HG03025 (cell line): ENCODE measurements around the gene SLC5A8.
"Not testable (repeated sequence)": the region's sequence is repeated elsewhere in the genome, so short reads cannot be mapped to it uniquely, and the experiment has no call there.

ENCODE experiments used
- ATAC-seq: cut with Tn5 transposase; IDR thresholded peaks from one replicate; pipeline ENCODE4 v1.9.1; 2021; ENCODE audit warnings: mild to moderate bottlenecking, moderate library complexity; ENCODE audit not compliant: unreplicated experiment, low FRiP score

SLC5A8 gene

GRCh38 chr12:101173197-101173749, 36.8 kb downstream of the SLC5A8 start:
- no peak for ATAC-seq

DNA sequence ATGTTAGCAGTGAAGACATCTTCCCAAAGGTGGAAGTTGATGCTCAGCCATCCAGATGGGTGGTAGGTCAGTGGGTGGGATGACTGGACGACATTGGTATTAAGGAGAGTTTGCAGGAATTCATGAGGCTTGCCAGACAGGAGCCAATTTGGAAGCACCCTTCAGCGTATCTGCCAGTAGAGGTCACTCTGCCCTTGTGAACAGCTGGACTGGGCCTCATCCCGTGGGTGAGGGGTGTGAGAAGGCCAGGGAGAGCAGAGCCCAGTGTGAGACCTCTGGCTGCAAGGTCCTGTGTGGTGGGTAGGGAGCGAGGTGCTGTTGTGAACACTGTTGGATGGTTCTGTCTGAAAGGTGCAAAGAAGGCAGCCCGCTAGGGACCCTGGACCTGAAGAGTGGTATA, 37.7 kb downstream of the SLC5A8 start:
- ATAC-seq: no peak

- ATAC-seq: no peak
Observed at GRCh38 chr12:101168001-101168400, 42.0 kb downstream of the SLC5A8 start.

GRCh38 chr12:101166866-101167265, 43.2 kb downstream of the SLC5A8 start:
- ATAC-seq: no peak

GRCh38 chr12:101165319-101165718, 44.7 kb downstream of the SLC5A8 start:
- no peak for ATAC-seq

GRCh38 chr12:101145777-101146431, 64.1 kb downstream of the SLC5A8 start:
- not testable (repeated sequence) for ATAC-seq

- ATAC-seq: no peak
Observed at GRCh38 chr12:101127521-101128219, 82.4 kb downstream of the SLC5A8 start.

- no peak for ATAC-seq
Observed at GRCh38 chr12:101117842-101118241, 92.2 kb downstream of the SLC5A8 start.

- no peak for ATAC-seq
Observed at GRCh38 chr12:101116911-101117310, 93.1 kb downstream of the SLC5A8 start.

GRCh38 chr12:101115326-101115725, 94.7 kb downstream of the SLC5A8 start:
- ATAC-seq: no peak

- no peak for ATAC-seq
Observed at GRCh38 chr12:101111441-101111840, 98.6 kb downstream of the SLC5A8 start.

GRCh38 chr12:101110866-101111265, 99.2 kb downstream of the SLC5A8 start:
- no peak for ATAC-seq

DNA sequence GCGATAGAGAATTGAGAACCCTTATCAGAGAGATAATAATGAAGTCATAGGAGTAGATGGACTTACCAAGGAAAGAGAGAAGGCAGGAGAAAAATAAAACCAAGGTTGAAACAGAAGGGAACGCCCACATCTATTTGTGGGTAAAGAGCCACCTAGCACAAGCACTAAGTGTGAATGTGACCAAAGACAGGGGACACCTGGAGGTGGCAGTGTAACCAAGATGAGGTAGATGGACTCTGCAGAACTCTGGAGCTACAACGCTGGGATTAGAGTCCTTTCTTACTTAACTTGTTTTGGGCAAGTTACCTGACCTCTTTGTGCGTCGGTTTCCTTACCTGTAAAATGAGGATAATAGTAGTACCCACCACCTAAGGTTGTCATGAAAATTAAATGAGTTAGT, 101.9 kb downstream of the SLC5A8 start:
- no peak for ATAC-seq

DNA sequence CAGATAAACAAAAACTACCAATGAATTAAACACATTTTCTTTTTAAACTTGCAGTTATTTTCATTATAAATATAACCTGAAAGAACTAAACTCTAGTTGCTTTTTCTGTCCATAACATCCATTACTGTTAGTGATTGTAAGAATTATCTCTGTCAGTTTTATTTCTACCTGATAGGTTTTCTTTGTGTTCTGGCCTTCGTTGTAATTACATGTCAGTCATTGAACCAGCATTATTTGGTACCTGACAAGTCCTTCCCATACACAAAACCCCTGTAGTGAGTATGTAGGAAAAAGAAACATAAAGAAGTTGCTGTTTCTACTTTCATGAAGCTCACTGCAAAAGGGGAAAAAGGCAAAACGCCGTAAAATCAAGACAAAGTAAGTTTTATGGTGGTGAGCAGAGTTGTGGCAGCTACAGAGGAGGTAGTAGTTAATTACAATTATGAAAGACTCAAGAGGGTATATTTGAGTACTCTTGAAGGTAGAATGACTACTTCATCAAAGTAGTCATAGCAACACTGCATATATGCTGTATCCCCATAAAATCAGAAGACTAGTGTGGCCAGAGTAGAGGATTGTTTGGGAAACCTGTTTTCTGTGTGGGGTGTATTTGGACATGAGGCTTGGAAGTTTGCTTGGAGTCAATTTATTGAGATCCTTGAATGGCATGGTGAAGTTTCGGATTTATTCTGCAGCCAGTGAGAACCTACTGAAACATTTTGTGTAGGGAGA, 102.8 kb downstream of the SLC5A8 start:
- ATAC-seq: no peak
